ENCODE measurements around the gene CCND1. TPM values are rescaled to one million over a fixed set of nuclear protein-coding genes. Genes with fewer than 3 reads are reported as not detected.

CCND1 gene
- total and polyA plus RNA-seq, 2 experiments from 2014 or later = 20.1 to 36.5 TPM

DNA sequence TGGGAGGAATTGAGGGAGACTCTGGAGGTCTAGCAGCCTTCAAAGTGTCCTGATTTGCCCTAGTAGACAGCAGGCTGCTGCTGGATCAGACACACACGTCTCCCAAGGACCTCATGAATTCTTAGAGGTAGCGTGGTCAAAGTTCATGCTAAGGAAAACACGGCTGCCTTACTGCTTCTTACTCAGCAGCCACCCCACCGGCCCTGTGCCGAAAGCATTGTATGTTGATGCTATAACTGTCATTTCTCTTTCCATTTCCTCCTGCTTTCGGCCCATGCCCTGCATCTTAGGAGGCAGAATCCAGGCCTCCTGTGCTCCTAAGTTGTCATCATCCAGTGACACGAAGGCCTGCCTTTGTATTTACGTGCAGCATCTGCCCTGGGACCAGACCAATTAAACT lies 10.5 kb upstream of the CCND1 start:
- TF ChIP-seq, protein P1, sequence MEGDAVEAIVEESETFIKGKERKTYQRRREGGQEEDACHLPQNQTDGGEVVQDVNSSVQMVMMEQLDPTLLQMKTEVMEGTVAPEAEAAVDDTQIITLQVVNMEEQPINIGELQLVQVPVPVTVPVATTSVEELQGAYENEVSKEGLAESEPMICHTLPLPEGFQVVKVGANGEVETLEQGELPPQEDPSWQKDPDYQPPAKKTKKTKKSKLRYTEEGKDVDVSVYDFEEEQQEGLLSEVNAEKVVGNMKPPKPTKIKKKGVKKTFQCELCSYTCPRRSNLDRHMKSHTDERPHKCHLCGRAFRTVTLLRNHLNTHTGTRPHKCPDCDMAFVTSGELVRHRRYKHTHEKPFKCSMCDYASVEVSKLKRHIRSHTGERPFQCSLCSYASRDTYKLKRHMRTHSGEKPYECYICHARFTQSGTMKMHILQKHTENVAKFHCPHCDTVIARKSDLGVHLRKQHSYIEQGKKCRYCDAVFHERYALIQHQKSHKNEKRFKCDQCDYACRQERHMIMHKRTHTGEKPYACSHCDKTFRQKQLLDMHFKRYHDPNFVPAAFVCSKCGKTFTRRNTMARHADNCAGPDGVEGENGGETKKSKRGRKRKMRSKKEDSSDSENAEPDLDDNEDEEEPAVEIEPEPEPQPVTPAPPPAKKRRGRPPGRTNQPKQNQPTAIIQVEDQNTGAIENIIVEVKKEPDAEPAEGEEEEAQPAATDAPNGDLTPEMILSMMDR (IDR thresholded peaks at IDR 0.05; ENCODE audit: low read depth, low read length) = no peak
- H3K4me3 ChIP-seq = no peak overlapping the region
- H3K36me3 ChIP-seq = no peaks in the 10 kb centered on the region
- H3K4me1 ChIP-seq (ENCODE audit: low read depth) = no peaks in the 10 kb centered on the region
- no peak for DNase-seq (ENCODE audit: low read depth in 1 of 2, low spot score in 1 of 2)
- no peak overlapping the region for H3K27ac ChIP-seq
- no peaks in the 10 kb centered on the region for H3K9me3 ChIP-seq (ENCODE audit: low read depth)
- no peaks in the 10 kb centered on the region for H3K27me3 ChIP-seq

DNA sequence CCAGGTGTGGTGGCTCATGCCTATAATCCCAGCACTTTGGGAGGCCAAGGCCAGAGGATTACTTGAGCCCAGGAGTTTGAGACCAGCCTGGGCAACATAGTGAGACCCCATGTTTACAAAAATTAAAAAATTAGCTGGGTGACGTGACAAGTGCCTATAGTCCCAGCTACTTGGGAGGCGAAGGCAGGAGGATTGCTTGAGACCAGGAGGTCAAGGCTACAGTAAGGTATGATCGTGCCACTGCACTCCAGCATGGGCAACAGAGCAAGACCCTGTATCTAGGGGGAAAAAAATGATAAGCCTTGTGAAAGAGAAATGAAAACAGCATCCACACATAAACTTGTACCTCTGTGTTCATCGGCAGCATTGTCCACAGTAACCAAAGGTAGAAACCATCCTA lies 8.1 kb upstream of the CCND1 start:
- DNase-seq (ENCODE audit: low read depth in 1 of 2, low spot score in 1 of 2) = no peak
- H3K4me3 ChIP-seq = no peak overlapping the region
- no peaks in the 10 kb centered on the region for H3K36me3 ChIP-seq
- no peaks in the 10 kb centered on the region for H3K9me3 ChIP-seq (ENCODE audit: low read depth)
- H3K27me3 ChIP-seq = peaks cover 12% of the 10 kb centered on the region
- no peaks in the 10 kb centered on the region for H3K4me1 ChIP-seq (ENCODE audit: low read depth)
- TF ChIP-seq, protein P1 (IDR thresholded peaks at IDR 0.05; ENCODE audit: low read depth, low read length) = no peak
- H3K27ac ChIP-seq = no peak overlapping the region

DNA sequence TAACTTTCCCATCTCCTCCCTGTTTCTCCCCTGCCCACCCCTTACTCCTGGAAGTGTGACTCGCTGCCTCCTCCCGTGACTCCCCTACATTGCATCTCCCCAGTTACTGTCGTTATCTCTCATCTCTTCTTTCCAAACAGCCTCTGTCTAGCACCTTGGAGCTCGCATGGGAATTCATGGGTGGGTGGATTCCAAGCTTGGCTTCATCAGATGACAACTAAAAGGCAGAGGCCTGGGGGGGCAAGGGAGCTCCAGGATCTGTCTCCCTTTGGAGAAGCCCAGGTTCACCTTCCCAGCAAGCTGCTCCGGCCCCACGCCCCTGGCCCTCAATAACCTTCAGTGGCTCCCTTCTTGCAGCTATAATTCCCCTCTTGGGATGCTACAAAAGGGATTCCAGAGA lies 6.9 kb upstream of the CCND1 start:
- TF ChIP-seq, protein P1 (IDR thresholded peaks at IDR 0.05; ENCODE audit: low read depth, low read length) = no peak
- no peak overlapping the region for H3K4me3 ChIP-seq
- no peaks in the 10 kb centered on the region for H3K36me3 ChIP-seq
- DNase-seq (ENCODE audit: low read depth in 1 of 2, low spot score in 1 of 2) = no peak
- H3K4me1 ChIP-seq (ENCODE audit: low read depth) = no peaks in the 10 kb centered on the region
- no peaks in the 10 kb centered on the region for H3K9me3 ChIP-seq (ENCODE audit: low read depth)
- H3K27me3 ChIP-seq = peaks cover 15% of the 10 kb centered on the region
- H3K27ac ChIP-seq = no peak overlapping the region

DNA sequence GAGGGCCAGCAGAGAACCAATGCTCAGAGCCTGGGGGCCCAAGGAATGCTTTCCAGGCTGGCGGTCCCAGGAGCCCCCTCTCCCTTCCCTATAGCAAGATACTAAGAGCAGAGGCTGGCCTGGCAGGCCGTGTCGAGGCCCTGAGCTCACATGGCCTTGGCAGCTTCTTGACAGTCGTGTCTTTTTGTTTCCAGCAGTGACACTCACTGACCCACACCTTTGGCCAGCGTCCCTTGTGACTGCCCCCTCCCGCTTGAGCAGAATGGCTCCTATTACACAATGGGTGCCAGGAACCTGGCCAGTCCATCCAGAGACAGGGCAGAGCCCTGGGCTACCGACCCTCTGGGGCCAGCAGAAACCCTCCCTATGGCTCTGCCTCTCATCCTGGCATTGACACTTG lies 6.4 kb upstream of the CCND1 start:
- TF ChIP-seq, protein P1 (IDR thresholded peaks at IDR 0.05; ENCODE audit: low read depth, low read length) = no peak
- no peak for DNase-seq (ENCODE audit: low read depth in 1 of 2, low spot score in 1 of 2)
- Histone ChIP-seq H3K27me3 (peaks cover 20% of the 10 kb centered on the region), H3K4me1 (ENCODE audit: low read depth) (no peaks in the 10 kb centered on the region), H3K36me3 (no peaks in the 10 kb centered on the region), H3K27ac (no peak overlapping the region), H3K4me3 (no peak overlapping the region), H3K9me3 (ENCODE audit: low read depth) (no peaks in the 10 kb centered on the region)

DNA sequence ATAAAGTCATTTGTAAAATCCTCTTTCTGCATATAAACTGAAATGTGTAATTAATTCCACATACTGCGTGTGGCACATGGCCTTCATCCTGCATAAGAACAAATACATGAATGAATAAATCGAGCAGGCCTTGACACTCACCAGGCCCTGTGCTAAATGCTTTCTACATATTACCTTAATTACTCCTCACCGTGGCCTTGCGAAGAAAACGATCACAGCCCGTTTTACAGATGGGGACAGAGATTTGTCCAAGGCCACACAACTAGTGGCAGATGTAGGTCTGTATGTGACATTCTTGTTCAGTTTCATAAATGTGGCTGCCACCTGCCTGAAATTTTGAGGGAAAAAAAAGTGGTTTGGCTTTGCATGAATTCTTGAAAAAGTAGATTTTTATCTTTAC lies 5.8 kb upstream of the CCND1 start:
- TF ChIP-seq, protein P1 (IDR thresholded peaks at IDR 0.05; ENCODE audit: low read depth, low read length) = no peak
- no peak for DNase-seq (ENCODE audit: low read depth in 1 of 2, low spot score in 1 of 2)
- H3K27ac ChIP-seq = no peak overlapping the region
- H3K27me3 ChIP-seq = peaks cover 26% of the 10 kb centered on the region
- H3K9me3 ChIP-seq (ENCODE audit: low read depth) = no peaks in the 10 kb centered on the region
- H3K4me1 ChIP-seq (ENCODE audit: low read depth) = no peaks in the 10 kb centered on the region
- no peak overlapping the region for H3K4me3 ChIP-seq
- no peaks in the 10 kb centered on the region for H3K36me3 ChIP-seq

Data from cardiac muscle cell (in vitro differentiated cells and primary cell).